GM18861 (cell line): ENCODE results near the gene TUBD1.
"Not testable (repeated sequence)": the region's sequence is repeated elsewhere in the genome, so short reads cannot be mapped to it uniquely, and the experiment has no call there.

ENCODE experiments used
- ATAC-seq: cut with Tn5 transposase; IDR thresholded peaks from one replicate; pipeline ENCODE4 v1.9.1; 2021; ENCODE audit not compliant: unreplicated experiment

Gene TUBD1, protein sequence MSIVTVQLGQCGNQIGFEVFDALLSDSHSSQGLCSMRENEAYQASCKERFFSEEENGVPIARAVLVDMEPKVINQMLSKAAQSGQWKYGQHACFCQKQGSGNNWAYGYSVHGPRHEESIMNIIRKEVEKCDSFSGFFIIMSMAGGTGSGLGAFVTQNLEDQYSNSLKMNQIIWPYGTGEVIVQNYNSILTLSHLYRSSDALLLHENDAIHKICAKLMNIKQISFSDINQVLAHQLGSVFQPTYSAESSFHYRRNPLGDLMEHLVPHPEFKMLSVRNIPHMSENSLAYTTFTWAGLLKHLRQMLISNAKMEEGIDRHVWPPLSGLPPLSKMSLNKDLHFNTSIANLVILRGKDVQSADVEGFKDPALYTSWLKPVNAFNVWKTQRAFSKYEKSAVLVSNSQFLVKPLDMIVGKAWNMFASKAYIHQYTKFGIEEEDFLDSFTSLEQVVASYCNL

DNA sequence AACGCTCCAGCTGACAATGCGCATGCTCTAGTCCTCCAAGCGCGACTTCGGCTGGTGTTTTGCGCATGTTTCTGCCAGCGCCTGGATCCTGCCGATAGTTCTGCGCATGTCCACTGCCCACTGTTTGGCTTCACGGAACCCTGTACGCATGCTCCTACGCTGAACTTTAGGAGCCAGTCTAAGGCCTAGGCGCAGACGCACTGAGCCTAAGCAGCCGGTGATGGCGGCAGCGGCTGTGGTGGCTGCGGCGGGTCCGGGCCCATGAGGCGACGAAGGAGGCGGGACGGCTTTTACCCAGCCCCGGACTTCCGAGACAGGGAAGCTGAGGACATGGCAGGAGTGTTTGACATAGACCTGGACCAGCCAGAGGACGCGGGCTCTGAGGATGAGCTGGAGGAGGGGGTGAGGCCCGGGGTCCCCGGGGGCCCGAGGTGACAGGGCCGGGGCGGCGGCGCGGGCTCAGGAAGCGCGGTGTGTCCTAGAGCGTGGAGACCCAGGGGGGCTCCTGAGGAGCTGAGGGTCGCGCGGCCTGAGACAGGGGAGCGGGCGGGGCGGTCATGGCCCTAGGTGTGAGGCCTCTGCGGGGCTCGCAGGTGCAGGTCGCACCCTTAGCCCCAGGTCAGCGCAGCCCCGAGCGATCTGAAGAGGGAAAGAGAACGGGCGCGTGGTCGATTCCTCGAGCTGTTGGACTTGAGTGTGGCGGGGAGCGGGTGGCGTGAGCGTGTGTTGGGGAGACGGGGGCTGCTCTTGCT is at the start of gene TUBD1, which contains the start of gene RPS6KB1:
Gene TUBD1 (minus strand): TSS at position 20 of the 752 bp plus-strand sequence. CDS start 1,941 bp downstream, outside the sequence.
Gene RPS6KB1 (plus strand): TSS at position 198 of the 752 bp plus-strand sequence. CDS start 64 bp downstream, at position 262.
- ATAC-seq, result peak; percentile 84

DNA sequence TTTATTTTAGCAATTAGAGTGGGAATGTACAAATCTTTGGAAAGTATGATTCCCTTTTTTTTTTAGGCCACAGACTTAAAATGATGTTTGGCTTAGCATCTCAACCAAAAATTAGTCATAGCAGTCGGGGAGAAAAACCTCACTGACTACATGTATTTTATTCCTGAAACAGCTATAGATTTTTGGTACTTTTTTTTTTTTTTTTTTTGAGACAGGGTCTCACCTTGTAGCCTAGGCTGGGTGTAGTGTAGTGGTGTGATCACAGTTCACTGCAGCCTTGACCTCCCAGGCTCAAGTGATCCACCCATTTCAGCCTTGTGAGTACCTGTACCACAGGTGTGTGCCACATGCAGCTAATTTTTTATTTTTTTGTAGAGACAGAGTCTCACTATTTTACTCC is 48.4 kb upstream of the TUBD1 start:
- ATAC-seq, result no peak

DNA sequence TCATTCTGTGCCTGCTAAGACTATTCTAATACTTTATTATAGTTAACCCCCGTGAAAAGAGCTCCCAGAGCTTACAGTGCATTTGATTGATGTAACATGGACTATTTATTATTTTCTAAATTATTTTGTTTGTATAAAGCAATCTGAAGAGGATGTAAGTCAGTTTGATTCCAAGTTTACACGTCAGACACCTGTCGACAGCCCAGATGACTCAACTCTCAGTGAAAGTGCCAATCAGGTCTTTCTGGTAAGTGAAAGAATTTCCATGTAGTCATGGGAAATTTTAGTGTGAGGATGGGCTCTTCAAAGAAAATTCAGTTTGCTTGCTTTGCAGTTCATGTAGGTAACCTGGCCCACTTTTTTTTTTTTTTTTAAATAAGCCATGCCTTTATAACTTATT is 48.0 kb upstream of the TUBD1 start:
- ATAC-seq, result not testable (repeated sequence)

DNA sequence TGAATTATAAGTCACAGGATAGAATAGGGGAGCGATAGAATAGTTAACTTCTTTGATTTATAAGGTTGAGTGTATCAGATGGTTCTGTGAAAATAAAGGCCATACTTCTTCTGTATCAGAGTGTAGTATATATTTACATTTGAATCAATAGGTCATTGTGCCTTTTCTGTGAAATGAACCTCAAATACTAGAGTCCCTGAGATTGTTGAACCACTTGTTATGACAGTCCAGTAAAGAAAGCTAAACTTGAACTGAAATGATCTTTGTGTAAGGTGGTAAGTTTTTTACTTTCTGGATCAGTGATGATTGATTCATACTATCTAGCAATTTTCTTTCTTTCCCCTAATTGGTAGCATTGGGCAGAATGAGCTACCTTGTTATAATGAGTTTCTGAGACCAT is 40.6 kb upstream of the TUBD1 start:
- not testable (repeated sequence) for ATAC-seq

DNA sequence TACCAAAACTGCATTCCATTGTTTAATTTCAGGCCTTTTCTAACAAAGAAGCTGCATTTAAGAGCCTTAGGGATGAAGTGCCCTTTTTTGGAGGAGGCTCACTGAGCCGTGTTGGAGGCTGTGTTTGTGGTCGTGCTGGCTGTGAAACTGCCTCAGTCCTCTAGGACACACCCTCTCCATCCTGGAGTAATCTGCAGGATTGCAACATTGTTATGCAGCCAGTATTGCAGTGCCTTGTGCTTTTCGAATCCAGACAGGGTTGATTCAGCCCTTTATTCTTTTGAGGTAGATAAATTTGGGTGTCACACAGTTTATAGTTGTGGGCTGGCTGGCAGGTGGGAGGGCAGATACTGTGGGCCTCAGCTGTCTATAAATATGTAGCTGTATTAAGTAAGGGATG is 38.0 kb upstream of the TUBD1 start:
- ATAC-seq, result not testable (repeated sequence)

DNA sequence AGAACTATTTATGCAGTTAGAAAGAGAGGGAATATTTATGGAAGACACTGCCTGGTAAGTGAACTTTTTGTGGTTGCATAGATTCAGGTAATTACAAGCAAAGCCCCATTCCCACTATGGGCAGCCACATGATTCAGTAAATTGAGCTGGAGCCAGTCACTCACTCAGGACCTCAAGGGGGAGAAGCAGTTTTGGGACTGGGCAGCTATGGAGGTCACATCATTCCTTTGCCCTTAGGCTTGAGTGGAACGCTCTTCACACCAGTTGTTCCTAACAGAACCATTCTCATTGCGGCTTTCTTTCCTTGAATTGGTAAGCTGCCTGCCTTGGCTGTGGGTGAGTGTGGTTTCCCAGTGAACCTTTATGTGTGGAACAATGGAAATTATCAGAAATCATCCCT is 37.4 kb upstream of the TUBD1 start:
- not testable (repeated sequence) for ATAC-seq

DNA sequence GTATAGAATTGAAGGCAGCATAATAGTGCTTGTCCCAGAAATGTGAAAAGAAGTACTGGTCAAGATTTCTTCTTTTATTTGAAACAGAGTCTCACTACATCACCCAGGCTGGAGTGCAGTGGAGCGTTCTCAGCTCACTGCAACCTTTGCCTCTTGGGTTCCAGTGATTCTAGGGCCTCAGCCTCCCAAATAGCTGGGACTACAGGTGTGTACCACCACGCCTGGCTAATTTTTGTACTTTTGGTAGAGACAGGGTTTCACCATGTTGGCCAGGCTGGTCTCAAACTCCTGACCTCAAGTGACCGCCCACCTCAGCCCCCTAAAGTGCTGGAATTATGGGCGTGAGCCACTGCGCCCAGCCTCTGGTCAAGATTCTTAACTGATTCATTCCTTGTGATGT is 27.9 kb upstream of the TUBD1 start:
- ATAC-seq, result not testable (repeated sequence)

DNA sequence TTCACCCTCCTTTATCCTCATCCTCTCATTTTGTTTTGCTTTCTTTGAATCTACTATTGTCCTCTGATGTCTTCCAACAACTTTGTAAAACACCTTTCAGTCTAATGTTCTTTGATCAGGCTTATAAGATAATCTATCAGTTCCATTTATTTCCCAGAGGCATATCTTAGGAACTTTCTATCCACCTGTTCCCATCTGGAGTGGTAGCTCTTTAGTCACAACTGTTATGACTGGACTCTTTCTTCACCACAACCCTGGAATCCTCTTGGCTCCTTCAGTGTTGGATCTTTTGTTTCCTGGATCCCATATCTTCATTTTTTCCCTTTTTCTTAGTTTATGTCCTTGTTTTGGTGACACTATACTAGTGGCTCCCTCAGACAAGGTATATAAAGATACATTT is 23.7 kb upstream of the TUBD1 start:
- ATAC-seq, result no peak

DNA sequence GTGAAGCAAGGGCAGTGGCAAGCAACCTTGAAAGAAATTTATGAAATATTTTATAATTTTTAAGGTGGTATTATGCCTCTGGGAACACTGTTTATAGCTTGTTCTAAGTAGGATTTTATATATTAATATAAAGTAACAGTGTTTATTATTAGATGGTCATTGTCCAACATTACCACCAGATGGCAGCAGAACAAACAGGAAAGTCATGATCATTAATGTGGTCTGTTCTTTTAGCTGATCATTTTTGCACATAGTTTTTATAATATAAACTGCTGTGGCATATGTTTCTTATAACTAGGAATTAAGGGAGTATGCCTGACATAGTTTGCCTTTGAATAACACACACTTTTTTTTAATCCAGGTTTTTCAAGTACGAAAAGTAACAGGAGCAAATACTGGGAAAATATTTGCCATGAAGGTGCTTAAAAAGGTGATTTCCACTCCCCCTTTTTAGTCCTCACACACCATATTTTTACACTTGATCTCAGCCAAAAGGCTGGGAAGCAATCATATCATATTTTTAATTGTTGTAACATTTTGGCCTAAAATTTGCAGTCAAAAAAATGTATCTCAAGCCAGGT is 21.6 kb upstream of the TUBD1 start:
- ATAC-seq, result no peak

DNA sequence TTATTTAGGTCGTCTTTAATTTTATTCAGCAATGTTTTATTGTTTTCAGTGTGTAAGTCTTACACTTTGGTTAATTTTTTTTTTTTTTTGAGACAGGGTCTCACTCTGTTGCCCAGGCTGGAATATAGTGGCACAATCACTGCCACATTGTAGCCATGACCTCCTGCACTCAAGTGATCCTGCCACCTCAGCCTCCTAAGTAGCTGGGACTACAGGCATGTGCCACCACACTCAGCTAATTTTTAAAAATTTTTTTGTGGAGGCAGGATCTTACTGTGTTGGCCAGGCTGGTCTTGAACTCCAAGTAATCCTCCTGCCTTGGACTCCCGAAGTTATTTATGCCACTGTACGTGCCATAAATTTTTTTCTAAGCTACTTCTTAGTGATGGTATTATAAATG is 14.7 kb upstream of the TUBD1 start:
- ATAC-seq, result no peak

DNA sequence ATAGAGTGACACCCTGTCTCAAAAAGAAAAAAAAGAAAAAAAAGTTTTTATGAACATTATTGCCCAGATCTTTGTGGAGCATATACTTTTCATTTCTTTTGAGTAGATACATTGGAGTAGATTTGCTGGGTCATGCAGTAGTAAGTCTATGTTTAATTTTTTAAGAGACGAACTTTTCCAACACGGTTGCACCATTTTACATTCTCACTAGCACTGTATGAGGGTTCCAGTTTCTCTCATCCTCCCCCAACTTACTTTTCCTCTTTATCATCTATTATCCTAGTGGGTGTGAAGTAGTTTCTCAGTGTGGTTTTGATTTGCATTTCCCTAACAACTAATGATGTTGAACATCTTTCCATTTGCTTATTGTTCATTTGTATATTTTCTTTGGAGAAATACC is 10.7 kb upstream of the TUBD1 start:
- no peak for ATAC-seq

DNA sequence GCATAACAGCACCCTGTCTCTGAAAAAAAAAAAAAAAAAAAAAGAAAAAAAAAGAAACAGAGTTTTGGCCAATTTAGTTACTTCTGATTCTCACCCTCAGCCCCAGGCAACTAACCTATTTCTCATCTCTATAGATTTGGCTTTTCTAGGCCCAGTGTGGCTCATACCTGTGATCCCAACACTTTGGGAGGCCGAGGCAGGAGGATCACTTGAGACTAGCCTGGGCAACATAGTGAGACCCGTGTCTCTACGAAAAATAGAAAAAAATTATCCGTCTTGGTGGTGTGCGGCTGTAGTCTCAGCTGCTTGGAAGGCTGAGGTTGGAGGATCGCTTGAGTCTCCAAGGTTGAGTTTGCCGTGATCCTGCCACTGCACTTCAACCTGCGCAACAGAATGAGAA is 8.9 kb upstream of the TUBD1 start:
- ATAC-seq, result no peak

DNA sequence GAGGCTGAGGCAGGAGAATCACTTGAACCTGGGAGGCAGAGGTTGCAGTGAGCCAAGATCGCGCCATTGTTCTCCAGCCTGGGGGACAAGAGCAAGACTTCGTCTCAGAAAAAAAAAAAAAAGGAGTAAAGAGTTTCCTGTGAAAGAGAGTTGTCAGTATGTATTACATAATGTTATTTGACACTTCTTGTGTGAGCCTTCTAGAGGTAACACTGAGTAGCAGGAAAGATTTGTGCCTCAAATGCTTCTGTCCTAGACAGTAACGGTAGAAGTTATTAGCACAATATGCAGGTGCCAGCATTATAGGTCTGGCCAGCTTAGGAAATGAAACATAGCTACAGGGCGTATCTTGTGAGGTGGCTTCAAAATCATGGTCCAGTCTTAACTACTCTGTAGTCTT is 6.4 kb upstream of the TUBD1 start:
- ATAC-seq, result no peak

DNA sequence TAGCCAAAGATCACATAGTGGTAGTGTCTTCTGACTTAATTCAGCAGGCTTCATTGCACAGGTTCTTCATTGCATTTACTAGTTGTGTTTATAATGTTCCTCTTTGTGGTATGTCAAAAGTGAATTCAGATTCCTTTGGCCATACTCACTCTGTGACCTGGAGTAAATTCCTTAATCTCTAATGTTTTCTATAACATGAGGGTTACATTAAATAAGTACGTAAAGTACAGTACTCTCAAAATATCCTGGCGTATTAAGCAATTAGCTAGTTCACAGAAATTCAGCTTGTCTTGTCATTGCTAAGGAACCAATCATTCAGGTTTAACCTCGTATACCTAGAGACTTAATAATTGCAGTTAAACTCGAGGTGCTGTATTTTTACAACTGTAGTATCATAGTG is 4.3 kb upstream of the TUBD1 start:
- no peak for ATAC-seq

DNA sequence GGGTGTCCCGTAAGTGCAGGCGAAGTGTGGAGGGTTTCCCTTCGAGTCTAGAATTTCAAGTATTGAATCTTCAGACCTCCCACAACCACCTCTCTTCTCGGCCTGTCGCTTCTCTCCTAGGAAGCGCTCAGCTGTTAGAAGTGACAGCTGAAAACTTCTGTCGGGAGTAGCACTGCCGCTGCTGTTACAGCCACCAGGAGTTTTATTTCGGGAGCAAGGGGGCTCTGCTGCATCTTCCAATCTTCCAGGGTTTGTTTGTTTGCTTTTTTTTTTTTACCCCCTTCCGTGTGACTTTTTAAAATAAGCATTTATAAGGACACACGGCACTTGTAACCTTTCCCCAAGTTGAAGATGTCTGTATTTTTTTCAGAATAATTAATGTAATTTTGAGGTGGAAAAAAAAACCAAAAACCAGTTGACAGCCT is 945 bp upstream of the TUBD1 start:
- ATAC-seq, result no peak

DNA sequence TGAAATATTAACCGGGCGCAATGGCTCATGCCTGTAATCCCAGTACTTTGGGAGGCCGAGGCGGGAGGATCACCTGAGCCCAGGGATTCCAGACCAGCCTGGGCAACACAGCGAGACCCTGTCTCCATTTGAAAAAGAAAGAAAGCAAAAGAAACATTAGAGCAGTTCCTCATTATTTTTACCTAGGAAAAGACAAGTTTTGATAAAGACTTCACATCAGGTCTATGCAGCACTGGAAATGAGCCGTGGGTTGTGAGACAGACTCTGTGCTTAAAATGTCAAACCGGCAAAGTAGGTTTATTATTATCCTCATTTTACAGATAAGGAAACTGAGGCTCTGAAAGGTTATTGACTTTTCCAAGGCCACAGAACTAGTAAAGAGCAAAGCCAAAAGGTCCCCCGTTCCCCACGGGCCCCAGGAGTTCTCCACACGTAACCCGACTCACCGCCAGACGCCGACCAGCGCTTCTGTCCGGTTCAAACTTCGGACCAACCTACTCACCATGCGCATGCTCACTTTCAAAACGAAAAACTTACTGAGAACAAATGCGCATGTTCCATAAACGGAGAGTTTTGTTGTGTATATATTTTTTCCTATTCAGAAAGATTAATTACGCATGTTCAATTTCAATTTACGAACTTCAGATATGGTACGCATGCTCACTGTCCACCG is 356 bp downstream of the TUBD1 start:
- peak; percentile 51 for ATAC-seq

DNA sequence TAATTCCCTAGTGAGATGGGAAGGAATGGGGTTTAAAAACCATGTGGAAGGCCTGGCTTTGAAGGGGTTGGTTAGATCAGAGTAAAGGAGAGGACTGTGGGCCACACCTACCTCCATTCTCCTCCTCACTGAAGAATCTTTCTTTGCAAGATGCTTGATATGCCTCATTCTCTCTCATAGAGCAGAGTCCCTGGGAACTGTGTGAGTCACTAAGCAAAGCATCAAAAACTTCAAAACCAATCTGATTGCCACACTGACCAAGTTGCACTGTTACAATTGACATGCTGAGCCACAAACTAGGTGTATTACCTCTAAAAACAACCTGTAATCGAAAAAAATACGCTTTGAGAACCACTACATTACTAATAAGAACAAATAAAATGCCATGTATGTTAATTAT is 2.0 kb downstream of the TUBD1 start:
- no peak for ATAC-seq

DNA sequence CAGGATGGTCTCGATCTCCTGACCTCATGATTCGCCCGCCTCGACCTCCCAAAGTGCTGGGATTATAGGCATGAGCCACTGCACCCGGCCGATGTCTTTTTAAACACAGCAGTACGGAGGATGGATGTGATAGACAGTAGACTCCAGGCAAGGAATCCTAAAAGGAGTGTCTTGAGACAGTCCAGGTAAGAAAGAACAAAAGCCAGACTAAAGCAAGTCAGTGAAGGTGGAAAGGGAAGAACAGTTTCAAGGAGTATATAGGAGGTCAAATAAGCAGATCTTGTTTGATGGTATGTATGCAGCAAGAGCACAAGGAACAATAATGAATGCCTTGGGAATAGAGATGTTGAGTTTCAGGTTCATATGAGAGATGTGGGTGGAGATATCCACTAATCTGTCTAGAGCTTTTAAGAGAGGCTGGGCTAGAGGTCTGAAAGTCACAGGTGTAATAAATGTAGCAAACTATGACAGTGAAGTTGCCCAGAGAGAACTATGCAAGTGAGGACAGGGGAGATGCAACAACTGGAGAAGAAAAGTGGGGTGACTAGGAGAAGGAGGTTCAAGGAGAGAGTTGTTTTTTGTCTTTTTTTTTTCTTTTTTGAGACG is 4.5 kb downstream of the TUBD1 start:
- no peak for ATAC-seq

DNA sequence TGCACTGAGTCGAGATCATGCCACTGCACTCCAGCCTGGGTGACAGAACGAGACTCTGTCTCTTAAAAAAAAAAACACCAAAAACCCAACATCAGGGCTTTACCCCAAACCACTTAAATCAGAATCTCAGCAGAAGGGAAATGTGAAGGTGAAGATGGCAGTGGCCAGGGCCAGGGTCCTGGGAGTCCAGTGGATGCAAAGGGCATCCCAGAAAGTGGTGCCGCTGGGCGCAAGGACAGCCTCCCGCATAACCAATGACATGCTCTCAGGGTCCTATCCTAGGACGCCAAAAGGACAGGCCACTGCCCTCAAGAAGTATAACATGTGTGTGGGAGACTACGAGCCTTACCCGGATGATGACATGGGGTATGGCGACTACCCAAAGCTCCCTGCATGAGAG is 7.9 kb downstream of the TUBD1 start:
- no peak for ATAC-seq

DNA sequence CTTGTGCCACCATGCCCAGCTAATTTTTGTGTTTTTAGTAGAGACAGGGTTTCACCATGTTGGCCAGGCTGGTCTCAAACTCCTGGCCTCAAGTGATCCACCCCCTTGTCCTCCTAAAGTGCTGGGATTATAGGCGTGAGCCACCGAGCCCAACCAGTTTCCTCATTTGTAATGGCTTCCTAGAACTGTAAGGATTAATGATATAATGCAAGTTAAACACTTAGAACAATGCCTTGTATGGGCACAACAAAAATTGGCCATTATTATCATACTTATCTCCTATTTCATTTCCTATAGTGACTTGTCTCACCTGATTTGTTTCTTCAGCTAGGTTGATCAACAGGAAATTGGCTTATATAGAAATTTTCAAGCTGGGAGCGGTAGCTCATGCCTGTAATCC is 14.1 kb downstream of the TUBD1 start:
- ATAC-seq, result no peak

DNA sequence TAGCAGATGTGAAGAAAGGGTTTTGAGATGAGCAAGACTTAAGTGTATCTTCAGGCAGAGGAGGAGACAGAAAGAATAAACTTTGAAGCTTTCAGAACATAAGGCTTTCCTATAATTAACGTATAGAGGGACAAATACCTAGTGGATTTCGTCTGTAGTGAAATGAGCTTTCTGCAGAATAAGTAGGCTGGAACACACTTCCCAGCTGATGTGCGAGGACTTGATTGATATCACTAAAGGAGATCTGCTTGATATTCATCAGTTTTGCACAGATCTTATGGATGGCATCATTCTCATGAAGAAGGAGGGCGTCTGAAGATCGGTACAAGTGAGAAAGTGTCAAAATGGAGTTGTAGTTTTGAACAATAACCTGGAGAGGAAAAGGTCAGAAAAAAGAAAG is 14.8 kb downstream of the TUBD1 start:
- no peak for ATAC-seq
